CD14-positive monocyte (primary cell): ENCODE measurements around the gene SLCO2B1. TPM values are rescaled to one million over a fixed set of nuclear protein-coding genes. Genes with fewer than 3 reads are reported as not detected.
A peak's percentile ranks its signal among the peaks of the same experiment; 100 is the strongest.

Source experiments
- DNase-seq, 3 donors: peaks; one replicate each; pipeline ENCODE4 v3.0.0-alpha.2; 2011 to 2022
- H2AFZ ChIP-seq: 2 replicates; pipeline ENCODE4 v1.6.0; 2012; ENCODE audit warnings: mild to moderate bottlenecking, low read depth, low read length, inconsistent platforms; ENCODE audit not compliant: insufficient read depth, poor library complexity, severe bottlenecking
- H3K27ac ChIP-seq, 2 donors: 1 replicate in 1 of 2; 2 replicates in 1 of 2; pipeline ENCODE4 v1.5.1; 2012 to 2013; ENCODE audit warnings: low read length in 2 of 2, control low read depth in 1 of 2, inconsistent platforms in 1 of 2, low read depth in 1 of 2, mild to moderate bottlenecking in 1 of 2
- H3K27me3 ChIP-seq, 2 donors: one replicate each; pipeline versions ENCODE4 v1.6.0 to v1.6.1; 2011 to 2013; ENCODE audit warnings: low read length in 2 of 2; ENCODE audit not compliant: control insufficient read depth in 2 of 2, insufficient read depth in 2 of 2
- H3K36me3 ChIP-seq, 2 donors: replicated peaks in 1 of 2; 1 replicate in 1 of 2; 2 replicates in 1 of 2; pipeline versions ENCODE4 v1.5.1 to v1.6.1; 2012 to 2013; ENCODE audit warnings: low read length in 2 of 2, control low read depth in 1 of 2, inconsistent platforms in 1 of 2, mild to moderate bottlenecking in 1 of 2; ENCODE audit not compliant: insufficient read depth in 2 of 2, control insufficient read depth in 1 of 2
- H3K4me1 ChIP-seq, 2 donors: 1 replicate in 1 of 2; 2 replicates in 1 of 2; pipeline versions ENCODE4 v1.5.1 to v1.6.1; 2012 to 2013; ENCODE audit warnings: low read length in 2 of 2, control low read depth in 1 of 2, inconsistent platforms in 1 of 2, mild to moderate bottlenecking in 1 of 2, moderate library complexity in 1 of 2; ENCODE audit not compliant: insufficient read depth in 2 of 2, control insufficient read depth in 1 of 2
- H3K4me2 ChIP-seq: replicated peaks from 2 replicates; pipeline ENCODE3; 2012; ENCODE audit warnings: low read length, moderate library complexity, mild to moderate bottlenecking; ENCODE audit not compliant: poor library complexity, severe bottlenecking; ENCODE audit errors: extremely low read depth
- H3K4me3 ChIP-seq, 3 experiments: fragments of 200-600 bp in 1 of 3; sonication (generic) in 1 of 3; replicated peaks in 1 of 3; 1 replicate in 2 of 3; 2 replicates in 1 of 3; pipeline ENCODE4 v1.5.1; 2011 to 2013; ENCODE audit warnings: low read length in 3 of 3, mild to moderate bottlenecking in 3 of 3, control low read depth in 2 of 3, low read depth in 2 of 3, inconsistent platforms in 1 of 3, moderate library complexity in 1 of 3
- H3K79me2 ChIP-seq: 2 replicates; pipeline ENCODE4 v1.6.0; 2012; ENCODE audit warnings: mild to moderate bottlenecking, control low read depth, inconsistent platforms, low read length, moderate library complexity; ENCODE audit not compliant: insufficient read depth
- H3K9ac ChIP-seq: 2 replicates; pipeline ENCODE4 v1.6.0; 2017; ENCODE audit warnings: low read length, mild to moderate bottlenecking; ENCODE audit not compliant: insufficient read depth, poor library complexity, severe bottlenecking
- H3K9me3 ChIP-seq, 2 donors: replicated peaks in 1 of 2; 1 replicate in 1 of 2; 2 replicates in 1 of 2; pipeline versions ENCODE4 v1.5.1 to v1.6.1; 2012 to 2013; ENCODE audit warnings: low read length in 2 of 2, control low read depth in 1 of 2; ENCODE audit not compliant: control insufficient read depth in 1 of 2, insufficient read depth in 1 of 2
- H4K20me1 ChIP-seq: 2 replicates; pipeline ENCODE4 v1.6.0; 2012; ENCODE audit warnings: mild to moderate bottlenecking, low read length, control low read depth, moderate library complexity; ENCODE audit not compliant: insufficient read depth
- H3K27ac Mint-ChIP-seq, 7 donors: one replicate each; pipeline ENCODE4 v1.8.0; 2020; ENCODE audit warnings: mild to moderate bottlenecking in 7 of 7, mixed read lengths in 7 of 7, moderate library complexity in 6 of 7, inconsistent platforms in 2 of 7
- H3K27me3 Mint-ChIP-seq, 3 donors: one replicate each; pipeline ENCODE4 v1.8.0; 2021 to 2022; ENCODE audit warnings: low read depth in 3 of 3, mild to moderate bottlenecking in 3 of 3, mixed read lengths in 3 of 3, moderate library complexity in 3 of 3, inconsistent platforms in 1 of 3
- H3K36me3 Mint-ChIP-seq, 2 donors: one replicate each; pipeline ENCODE4 v1.8.0; 2020; ENCODE audit warnings: mixed read lengths in 2 of 2, inconsistent platforms in 1 of 2, mild to moderate bottlenecking in 1 of 2
- H3K4me1 Mint-ChIP-seq: one replicate; pipeline ENCODE4 v1.8.0; 2020; ENCODE audit warnings: mild to moderate bottlenecking, mixed read lengths
- H3K4me3 Mint-ChIP-seq, 2 donors: one replicate each; pipeline ENCODE4 v1.8.0; 2020; ENCODE audit warnings: mild to moderate bottlenecking in 2 of 2, mixed read lengths in 2 of 2, moderate library complexity in 1 of 2
- H3K9me3 Mint-ChIP-seq, 7 donors: one replicate each; pipeline ENCODE4 v1.8.0; 2020 to 2022; ENCODE audit warnings: mixed read lengths in 7 of 7, mild to moderate bottlenecking in 6 of 7, moderate library complexity in 6 of 7, inconsistent platforms in 2 of 7
- WGBS: methylation state at CpG from one replicate; pipeline ENCODE4 v1.1.5; 2013; ENCODE audit warnings: missing lambda C conversion rate; ENCODE audit not compliant: insufficient coverage; 5-methylcytosine and 5-hydroxymethylcytosine counted together
- intact Hi-C, 2 donors: fragments of 100-400 bp; cut with micrococcal nuclease; formaldehyde crosslinking; loops; one replicate each; pipeline versions ENCODE4 v1.15.0 to v1.15.1; 2023
- polyA plus RNA-seq, 3 donors: library from polyadenylated mRNA; depleted of rRNA in 1 of 3; unstranded in 2 of 3; stranded (reverse) in 1 of 3; fragments of 300-500 nt in 2 of 3; fragments of >200 nt in 1 of 3; fragmentation: Illumina TruSeq in 2 of 3; gene quantifications; 1 replicate in 2 of 3; 2 replicates in 1 of 3; pipeline ENCODE4 v1.2.3, GENCODE V29; 2012 to 2021
- TF ChIP-seq, protein P1 (sequence below): fragments of 200-600 bp; IDR thresholded peaks from one replicate; pipeline ENCODE4 v1.8.0; 2022; ENCODE audit warnings: antibody characterized with exemption, mild to moderate bottlenecking

Gene SLCO2B1
- polyA plus RNA-seq, 3 donors, result 0.13 to 0.47 TPM; not detected in 1

DNA sequence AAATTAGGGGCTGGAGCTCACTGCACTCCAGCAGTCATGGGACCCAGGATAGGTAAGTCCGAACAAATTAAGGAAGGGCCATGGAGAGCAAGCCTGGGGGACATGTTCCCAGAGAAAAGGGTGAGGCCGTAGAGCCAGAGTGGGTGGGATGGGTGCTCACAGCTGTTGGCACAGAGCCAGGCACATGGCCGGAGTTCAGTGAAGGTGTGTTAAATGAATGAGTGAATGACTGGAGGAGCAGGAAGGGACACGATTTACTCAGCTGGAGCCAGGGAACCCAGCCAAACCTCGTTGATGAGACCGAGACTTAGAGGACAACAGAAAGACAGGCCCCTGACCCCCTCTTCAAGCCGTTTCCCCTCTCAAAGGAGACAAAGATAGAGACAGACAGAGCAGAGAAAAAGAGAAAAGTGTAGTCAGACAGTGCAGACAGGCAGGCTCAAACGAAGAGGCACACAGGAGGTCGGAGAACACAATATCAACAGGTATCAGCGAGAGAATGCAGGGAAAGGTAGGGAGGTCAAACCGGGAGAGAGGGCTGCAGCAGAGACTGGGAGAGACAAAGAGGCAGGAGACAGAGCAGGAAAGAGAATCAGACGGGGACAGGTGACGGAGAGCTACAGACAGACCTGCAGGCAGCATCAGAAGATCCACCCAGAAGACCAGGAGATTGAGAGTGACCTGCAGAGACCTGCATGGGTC lies 590 bp downstream of the SLCO2B1 start:
- H4K20me1 ChIP-seq, result no peaks in the 10 kb centered on the region
- intact Hi-C loops, result no loop called here
- Mint-ChIP-seq H3K27me3 (peaks cover 5 to 22% (median 13%) of the 10 kb centered on the region in 3 donors), H3K4me3 (peak overlapping the region in 1 of 2 donors; percentile 64), H3K27ac (peak overlapping the region in 2 of 7 donors; percentile 54 to 57), H3K36me3 (no peaks in the 10 kb centered on the region), H3K4me1 (peaks cover 31% of the 10 kb centered on the region), H3K9me3 (no peaks in the 10 kb centered on the region)
- TF ChIP-seq, protein P1, sequence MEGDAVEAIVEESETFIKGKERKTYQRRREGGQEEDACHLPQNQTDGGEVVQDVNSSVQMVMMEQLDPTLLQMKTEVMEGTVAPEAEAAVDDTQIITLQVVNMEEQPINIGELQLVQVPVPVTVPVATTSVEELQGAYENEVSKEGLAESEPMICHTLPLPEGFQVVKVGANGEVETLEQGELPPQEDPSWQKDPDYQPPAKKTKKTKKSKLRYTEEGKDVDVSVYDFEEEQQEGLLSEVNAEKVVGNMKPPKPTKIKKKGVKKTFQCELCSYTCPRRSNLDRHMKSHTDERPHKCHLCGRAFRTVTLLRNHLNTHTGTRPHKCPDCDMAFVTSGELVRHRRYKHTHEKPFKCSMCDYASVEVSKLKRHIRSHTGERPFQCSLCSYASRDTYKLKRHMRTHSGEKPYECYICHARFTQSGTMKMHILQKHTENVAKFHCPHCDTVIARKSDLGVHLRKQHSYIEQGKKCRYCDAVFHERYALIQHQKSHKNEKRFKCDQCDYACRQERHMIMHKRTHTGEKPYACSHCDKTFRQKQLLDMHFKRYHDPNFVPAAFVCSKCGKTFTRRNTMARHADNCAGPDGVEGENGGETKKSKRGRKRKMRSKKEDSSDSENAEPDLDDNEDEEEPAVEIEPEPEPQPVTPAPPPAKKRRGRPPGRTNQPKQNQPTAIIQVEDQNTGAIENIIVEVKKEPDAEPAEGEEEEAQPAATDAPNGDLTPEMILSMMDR, result no peak
- H3K79me2 ChIP-seq, result no peaks in the 10 kb centered on the region
- no peaks in the 10 kb centered on the region for H3K9me3 ChIP-seq
- no peak overlapping the region for H3K4me3 ChIP-seq
- DNase-seq, result no peak
- H3K36me3 ChIP-seq, result no peaks in the 10 kb centered on the region
- no peak overlapping the region for H3K9ac ChIP-seq
- WGBS, result 88% methylated on average over 12 of the region's 13 CpGs
- no peaks in the 10 kb centered on the region for H3K27me3 ChIP-seq
- no peak overlapping the region for H3K4me2 ChIP-seq
- no peak overlapping the region for H3K27ac ChIP-seq
- H3K4me1 ChIP-seq, result peaks cover 24 to 40% of the 10 kb centered on the region in 2 donors
- no peak overlapping the region for H2AFZ ChIP-seq

DNA sequence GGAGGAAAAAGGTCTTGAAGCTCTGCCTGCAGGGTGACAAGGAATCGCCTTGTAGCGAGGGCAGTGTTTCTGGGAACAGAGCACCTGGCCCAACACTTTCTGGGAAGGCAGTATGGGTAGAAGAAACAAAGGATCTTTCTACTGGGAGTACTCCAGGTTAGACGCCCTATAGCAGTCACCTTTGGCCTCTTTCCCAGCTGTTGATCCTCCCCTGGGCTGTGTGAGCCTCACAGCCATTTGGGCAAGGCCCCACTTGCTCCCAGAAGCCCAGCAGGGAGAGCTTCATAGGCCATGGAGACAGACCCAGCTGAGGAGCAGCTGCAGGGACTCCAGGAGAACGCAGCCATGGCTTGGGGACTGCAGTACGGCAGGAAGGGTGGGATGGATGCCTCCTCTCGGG lies 1.2 kb downstream of the SLCO2B1 start:
- no peaks in the 10 kb centered on the region for H3K36me3 Mint-ChIP-seq
- no peak overlapping the region for H3K4me3 ChIP-seq
- no peaks in the 10 kb centered on the region for H3K27me3 ChIP-seq
- H3K9me3 ChIP-seq, result no peaks in the 10 kb centered on the region
- peaks cover 27% of the 10 kb centered on the region for H3K4me1 Mint-ChIP-seq
- no peaks in the 10 kb centered on the region for H3K9me3 Mint-ChIP-seq
- H3K9ac ChIP-seq, result no peak overlapping the region
- TF ChIP-seq, protein P1, result no peak
- peaks cover 5 to 20% (median 12%) of the 10 kb centered on the region in 3 donors for H3K27me3 Mint-ChIP-seq
- H3K4me1 ChIP-seq, result peaks cover 20 to 34% of the 10 kb centered on the region in 2 donors
- no peak overlapping the region for H3K4me3 Mint-ChIP-seq
- H2AFZ ChIP-seq, result no peak overlapping the region
- H3K27ac Mint-ChIP-seq, result peak overlapping the region in 1 of 7 donors; percentile 54
- intact Hi-C loops, result no loop called here
- no peaks in the 10 kb centered on the region for H3K79me2 ChIP-seq
- no peak for DNase-seq
- WGBS, result 100% methylated on average over 2 of the region's 6 CpGs
- no peaks in the 10 kb centered on the region for H4K20me1 ChIP-seq
- H3K36me3 ChIP-seq, result no peaks in the 10 kb centered on the region
- H3K4me2 ChIP-seq, result no peak overlapping the region
- H3K27ac ChIP-seq, result no peak overlapping the region
